Astrocyte of the spinal cord (primary cell): Measurements from ENCODE around the gene TNFRSF1A.
A peak's percentile ranks its signal among the peaks of the same experiment; 100 is the strongest.
"Not testable (repeated sequence)": the region's sequence is repeated elsewhere in the genome, so short reads cannot be mapped to it uniquely, and the experiment has no call there.

ENCODE experiments used
- DNase-seq: peaks from one replicate; pipeline ENCODE4 v3.0.0; 2011; ENCODE audit warnings: low read depth, low spot score
- H3K4me3 ChIP-seq: 2 replicates; pipeline ENCODE4 v1.5.1; 2011; ENCODE audit warnings: low read depth, mild to moderate bottlenecking, low read length, moderate library complexity
- in situ Hi-C: cut with HindIII; loops from 2 replicates; pipeline ENCODE4 v1.10.0; 2017; ENCODE audit warnings: low sequenced_read_pairs
- TF ChIP-seq, protein P1 (sequence below): IDR thresholded peaks from 2 replicates; pipeline ENCODE4 v1.5.1; 2012; ENCODE audit warnings: low read depth, mild to moderate bottlenecking, low read length, inconsistent platforms

Gene TNFRSF1A

DNA sequence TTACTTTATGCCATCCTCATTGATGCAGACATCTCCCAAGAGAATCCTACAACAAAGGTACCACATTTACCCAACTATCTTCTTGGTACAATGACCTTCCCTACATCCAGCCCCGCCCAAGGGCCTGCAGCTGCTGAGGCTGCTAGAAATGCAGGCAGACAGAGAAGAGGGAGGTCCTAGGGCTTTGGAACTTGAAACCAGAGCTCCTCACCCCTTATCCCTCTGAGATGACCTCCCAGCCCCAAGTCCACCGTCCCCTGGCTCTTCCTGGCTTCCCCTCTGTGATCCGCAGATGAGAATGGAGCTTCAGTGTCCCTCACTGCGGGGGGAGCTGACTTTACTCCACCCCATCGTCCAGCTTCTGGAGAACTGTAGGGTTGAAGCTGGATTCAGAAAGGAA lies 1.6 kb upstream of the TNFRSF1A start:
- TF ChIP-seq, protein P1, sequence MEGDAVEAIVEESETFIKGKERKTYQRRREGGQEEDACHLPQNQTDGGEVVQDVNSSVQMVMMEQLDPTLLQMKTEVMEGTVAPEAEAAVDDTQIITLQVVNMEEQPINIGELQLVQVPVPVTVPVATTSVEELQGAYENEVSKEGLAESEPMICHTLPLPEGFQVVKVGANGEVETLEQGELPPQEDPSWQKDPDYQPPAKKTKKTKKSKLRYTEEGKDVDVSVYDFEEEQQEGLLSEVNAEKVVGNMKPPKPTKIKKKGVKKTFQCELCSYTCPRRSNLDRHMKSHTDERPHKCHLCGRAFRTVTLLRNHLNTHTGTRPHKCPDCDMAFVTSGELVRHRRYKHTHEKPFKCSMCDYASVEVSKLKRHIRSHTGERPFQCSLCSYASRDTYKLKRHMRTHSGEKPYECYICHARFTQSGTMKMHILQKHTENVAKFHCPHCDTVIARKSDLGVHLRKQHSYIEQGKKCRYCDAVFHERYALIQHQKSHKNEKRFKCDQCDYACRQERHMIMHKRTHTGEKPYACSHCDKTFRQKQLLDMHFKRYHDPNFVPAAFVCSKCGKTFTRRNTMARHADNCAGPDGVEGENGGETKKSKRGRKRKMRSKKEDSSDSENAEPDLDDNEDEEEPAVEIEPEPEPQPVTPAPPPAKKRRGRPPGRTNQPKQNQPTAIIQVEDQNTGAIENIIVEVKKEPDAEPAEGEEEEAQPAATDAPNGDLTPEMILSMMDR, result no peak
- in situ Hi-C loops, result no loop called here
- no peak overlapping the region for H3K4me3 ChIP-seq
- DNase-seq, result no peak

DNA sequence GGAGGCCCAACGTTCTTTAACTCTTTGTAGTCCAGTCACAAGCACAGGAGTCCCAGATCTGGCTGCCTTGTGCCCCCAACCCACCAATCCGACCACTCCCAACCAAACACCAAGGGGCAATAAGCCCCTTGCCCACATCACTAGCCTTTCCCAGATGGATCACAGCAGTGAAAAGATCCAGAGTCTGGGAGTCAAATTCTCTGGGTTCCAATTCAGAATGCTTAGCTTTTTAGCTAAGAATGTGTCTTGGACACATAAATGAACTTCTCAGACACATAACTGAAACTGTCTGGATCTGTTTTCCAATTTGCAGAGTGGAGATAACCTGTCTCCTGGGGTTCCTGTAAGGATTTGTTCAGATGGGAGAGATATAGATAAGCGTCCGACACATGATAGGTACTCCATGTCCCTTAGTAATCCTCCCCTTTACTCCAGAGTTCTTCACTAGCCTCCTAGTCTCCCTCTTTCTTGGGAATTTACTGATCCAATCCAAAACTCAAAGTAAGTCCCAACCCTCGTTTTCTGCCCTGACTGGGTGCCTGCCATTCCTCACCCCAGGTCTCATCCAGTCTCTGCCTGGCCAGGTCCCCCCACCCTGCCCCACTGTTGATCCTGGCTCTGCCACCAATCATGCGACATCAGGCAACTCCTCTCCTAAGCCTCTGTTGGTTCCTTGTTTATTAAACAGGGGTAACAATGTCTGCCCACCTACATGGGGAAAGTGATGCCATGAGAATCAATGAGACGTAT lies 439 bp upstream of the TNFRSF1A start:
- no peak for DNase-seq
- H3K4me3 ChIP-seq, result peak overlapping the region; percentile 98
- in situ Hi-C loops, result no loop called here
- TF ChIP-seq, protein P1, result no peak

DNA sequence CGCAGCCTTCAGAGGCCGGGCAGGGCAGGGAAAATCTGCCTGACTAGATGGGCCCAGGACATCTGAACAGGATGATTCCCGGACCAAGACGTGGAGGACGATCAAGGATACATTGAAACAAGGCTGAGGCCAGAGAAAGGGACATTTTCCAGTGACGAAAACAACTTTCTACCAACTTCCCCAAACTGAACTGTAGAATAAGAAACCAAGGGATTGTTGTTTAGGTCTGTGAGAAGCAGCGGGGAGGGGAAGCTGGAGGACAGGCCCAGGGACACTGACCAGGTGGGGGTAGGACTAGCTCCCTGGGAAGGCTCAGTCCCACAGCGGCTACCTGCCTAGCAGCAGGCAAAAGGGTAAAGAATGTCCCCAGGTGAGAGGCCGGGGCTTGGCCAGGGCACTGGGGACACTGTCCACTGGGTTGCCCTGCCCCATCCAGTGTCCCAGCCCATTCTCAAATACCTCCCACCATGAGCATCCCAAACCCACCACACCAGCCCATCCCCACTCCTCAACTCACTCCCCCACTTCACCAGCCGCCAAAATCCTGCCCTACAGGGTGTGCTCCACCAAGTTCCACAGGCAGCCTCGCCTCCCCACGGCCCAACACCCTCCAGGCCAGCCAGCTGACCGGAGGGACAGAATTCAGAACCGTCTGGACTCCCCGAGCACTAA lies 995 bp downstream of the TNFRSF1A start:
- in situ Hi-C loops, result no loop called here
- no peak for DNase-seq
- peak overlapping the region; percentile 98 for H3K4me3 ChIP-seq
- TF ChIP-seq, protein P1, result no peak

GRCh38 chr12:6340032-6340638 lies 1.7 kb downstream of the TNFRSF1A start:
- in situ Hi-C loops, result no loop called here
- H3K4me3 ChIP-seq, result peak overlapping the region; percentile 98
- DNase-seq, result peak; percentile 55
- TF ChIP-seq, protein P1, result no peak

GRCh38 chr12:6338955-6339354 lies 2.9 kb downstream of the TNFRSF1A start:
- H3K4me3 ChIP-seq, result peak overlapping the region; percentile 98
- in situ Hi-C loops, result no loop called here
- DNase-seq, result no peak
- TF ChIP-seq, protein P1, result no peak

DNA sequence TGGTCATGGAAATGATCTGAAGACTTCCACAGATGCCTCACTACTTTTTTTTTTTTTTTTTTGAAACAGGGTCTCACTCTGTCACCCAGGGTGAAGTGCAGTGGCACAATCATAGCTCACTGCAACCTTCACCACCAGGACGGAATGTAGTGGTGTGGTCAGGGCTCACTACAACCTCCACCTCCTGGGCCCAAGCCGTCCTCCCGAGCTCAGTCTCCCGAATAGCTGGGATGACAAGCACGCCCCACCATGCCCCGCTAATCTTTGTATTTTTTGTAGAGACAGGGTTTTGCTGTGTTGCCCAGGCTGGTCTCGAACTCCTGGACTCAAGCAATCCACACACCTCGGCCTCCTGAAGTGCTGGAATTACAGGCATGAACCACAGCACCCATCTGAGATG lies 3.3 kb downstream of the TNFRSF1A start:
- in situ Hi-C loops, DNase-seq: not testable (repeated sequence)
- H3K4me3 ChIP-seq, result peak overlapping the region; percentile 98

DNA sequence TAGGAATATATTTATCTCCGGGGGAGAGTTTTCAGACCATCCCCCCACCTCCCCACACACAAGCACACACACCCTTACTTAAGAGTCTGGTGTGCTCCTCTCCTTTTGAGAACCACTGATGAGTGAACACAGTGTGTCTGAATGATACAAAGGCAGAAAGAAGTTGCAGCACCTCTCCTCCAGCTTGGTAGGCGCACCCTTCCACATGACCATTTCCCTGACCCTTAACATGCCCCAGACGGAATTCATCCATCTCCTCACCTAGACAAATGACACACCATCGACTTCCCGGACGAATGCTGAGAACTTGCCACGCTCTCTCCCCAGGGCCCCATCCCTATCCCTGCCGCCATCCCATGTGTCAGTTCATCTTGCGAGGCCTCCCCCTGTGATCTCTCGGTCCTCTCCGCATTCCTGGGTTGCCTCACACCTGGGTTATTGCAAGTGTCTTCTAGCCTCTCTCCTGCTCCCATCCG lies 3.9 kb downstream of the TNFRSF1A start:
- in situ Hi-C loops, result no loop called here
- TF ChIP-seq, protein P1, result no peak
- no peak for DNase-seq
- H3K4me3 ChIP-seq, result peak overlapping the region; percentile 98
